Left lung (tissue), 10 donors: ENCODE measurements around the gene STK40. TPM values are rescaled to one million over a fixed set of nuclear protein-coding genes. Genes with fewer than 3 reads are reported as not detected.

ENCODE experiments used
- ATAC-seq: fragments of 200-7000 bp; cut with Tn5 transposase; one replicate; pipeline ENCODE4 v1.9.1; 2020; ENCODE audit warnings: moderate library complexity
- DNase-seq, 4 donors: peaks; one replicate each; pipeline ENCODE4 v3.0.0-alpha.2; 2013 to 2020
- H3K27ac ChIP-seq, 2 donors: fragments of 200-600 bp; sonication (generic) in 1 of 2; one replicate each; pipeline versions ENCODE4 v1.5.0 to v1.8.0; 2020 to 2021
- H3K27me3 ChIP-seq, 2 donors: fragments of 200-600 bp; sonication (generic) in 1 of 2; one replicate each; pipeline versions ENCODE4 v1.5.0 to v1.8.0; 2020 to 2021
- H3K36me3 ChIP-seq, 2 donors: fragments of 200-600 bp; sonication (generic) in 1 of 2; one replicate each; pipeline versions ENCODE4 v1.5.0 to v1.8.0; 2020 to 2021
- H3K4me1 ChIP-seq, 2 donors: fragments of 200-600 bp; one replicate each; pipeline ENCODE4 v1.8.0; 2021
- H3K4me3 ChIP-seq, 2 donors: fragments of 200-600 bp; sonication (generic) in 1 of 2; one replicate each; pipeline versions ENCODE4 v1.5.0 to v1.8.0; 2020 to 2021; ENCODE audit warnings: mild to moderate bottlenecking in 1 of 2
- H3K9me3 ChIP-seq, 2 donors: fragments of 200-600 bp; sonication (generic) in 1 of 2; one replicate each; pipeline versions ENCODE4 v1.5.0 to v1.8.0; 2020 to 2021
- intact Hi-C, 2 donors: fragments of 100-400 bp; cut with DNase I; formaldehyde crosslinking; loops; one replicate each; pipeline versions ENCODE4 v1.11.2 to v1.14.2; 2022
- polyA plus RNA-seq, 6 donors: library from polyadenylated mRNA; unstranded; fragments of 120-200 nt; gene quantifications; one replicate each; pipeline ENCODE4 v1.2.1, GENCODE V29; 2013; ENCODE audit not compliant: insufficient read length in 6 of 6
- total RNA-seq, 2 donors: library from RNA; stranded (reverse); fragmentation: NEBNext Ultra II Directional; extraction: Animal tissue kit (Norgen Biotek cat#: 25700); gene quantifications; one replicate each; pipeline ENCODE4 v1.2.1, GENCODE V29; 2021
- TF ChIP-seq, protein P1 (sequence below), 2 donors: fragments of 200-600 bp; sonication (generic) in 1 of 2; IDR thresholded peaks; one replicate each; pipeline versions ENCODE4 v1.5.0 to v1.8.0; 2021; ENCODE audit warnings: antibody characterized with exemption in 2 of 2
- donor health status: DM: no; HTN: yes; CAD: no.
- donor health status: DM: no; HTN: no; CAD: no.

STK40 gene
- total and polyA plus RNA-seq, 8 donors: 29.3 to 97.7 (median 35.7) TPM

- no peaks in the 10 kb centered on the region for H3K9me3 ChIP-seq
- DNase-seq (no peak), ATAC-seq (no peak)
- TF ChIP-seq, protein P1, sequence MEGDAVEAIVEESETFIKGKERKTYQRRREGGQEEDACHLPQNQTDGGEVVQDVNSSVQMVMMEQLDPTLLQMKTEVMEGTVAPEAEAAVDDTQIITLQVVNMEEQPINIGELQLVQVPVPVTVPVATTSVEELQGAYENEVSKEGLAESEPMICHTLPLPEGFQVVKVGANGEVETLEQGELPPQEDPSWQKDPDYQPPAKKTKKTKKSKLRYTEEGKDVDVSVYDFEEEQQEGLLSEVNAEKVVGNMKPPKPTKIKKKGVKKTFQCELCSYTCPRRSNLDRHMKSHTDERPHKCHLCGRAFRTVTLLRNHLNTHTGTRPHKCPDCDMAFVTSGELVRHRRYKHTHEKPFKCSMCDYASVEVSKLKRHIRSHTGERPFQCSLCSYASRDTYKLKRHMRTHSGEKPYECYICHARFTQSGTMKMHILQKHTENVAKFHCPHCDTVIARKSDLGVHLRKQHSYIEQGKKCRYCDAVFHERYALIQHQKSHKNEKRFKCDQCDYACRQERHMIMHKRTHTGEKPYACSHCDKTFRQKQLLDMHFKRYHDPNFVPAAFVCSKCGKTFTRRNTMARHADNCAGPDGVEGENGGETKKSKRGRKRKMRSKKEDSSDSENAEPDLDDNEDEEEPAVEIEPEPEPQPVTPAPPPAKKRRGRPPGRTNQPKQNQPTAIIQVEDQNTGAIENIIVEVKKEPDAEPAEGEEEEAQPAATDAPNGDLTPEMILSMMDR (IDR thresholded peaks at IDR 0.05): no peak
- H3K27ac ChIP-seq: peak overlapping the region in 1 of 2 donors; percentile 57
- intact Hi-C loops: no loop called here
- peaks cover 0 to 21% of the 10 kb centered on the region in 2 donors for H3K4me1 ChIP-seq
- peaks cover 0 to 7% of the 10 kb centered on the region in 2 donors for H3K36me3 ChIP-seq
- H3K27me3 ChIP-seq: no peaks in the 10 kb centered on the region
- H3K4me3 ChIP-seq: no peak overlapping the region
Observed at GRCh38 chr1:36421649-36422048, 35.9 kb upstream of the STK40 start.

DNA sequence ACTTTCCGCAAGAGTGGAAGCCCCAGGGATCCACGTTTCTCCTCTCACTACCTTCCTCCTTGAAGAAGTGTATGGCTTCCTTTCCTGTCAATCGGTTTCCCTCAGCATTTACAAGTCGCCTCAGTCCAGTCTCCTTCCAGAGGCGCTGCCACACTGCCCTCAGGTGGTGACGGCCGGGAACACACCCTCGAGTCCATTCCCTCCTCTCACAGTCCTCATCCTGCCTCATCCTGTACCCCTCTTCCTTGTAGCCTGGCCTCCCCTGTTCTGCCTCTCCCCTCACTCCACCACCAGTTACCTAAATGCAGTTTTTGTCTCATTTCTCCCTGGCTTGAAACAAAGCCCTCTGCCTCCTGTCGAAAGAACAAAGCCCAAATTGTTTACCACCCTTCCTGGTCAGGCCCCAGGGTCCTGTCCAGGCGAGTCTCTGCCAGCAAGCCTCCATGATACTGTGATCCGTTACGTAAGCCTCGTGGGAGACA lies 35.2 kb upstream of the STK40 start:
- H3K36me3 ChIP-seq: peaks cover 0 to 7% of the 10 kb centered on the region in 2 donors
- peak; percentile 99 for ATAC-seq
- no peaks in the 10 kb centered on the region for H3K9me3 ChIP-seq
- intact Hi-C loops: no loop called here
- peak; percentile 62 to 97 (median 86) for DNase-seq
- no peak overlapping the region for H3K4me3 ChIP-seq
- H3K27ac ChIP-seq: peak overlapping the region in 1 of 2 donors; percentile 57
- H3K4me1 ChIP-seq: peaks cover 0 to 21% of the 10 kb centered on the region in 2 donors
- H3K27me3 ChIP-seq: no peaks in the 10 kb centered on the region
- TF ChIP-seq, protein P1 (IDR thresholded peaks at IDR 0.05): peak; percentile 88 to 94

DNA sequence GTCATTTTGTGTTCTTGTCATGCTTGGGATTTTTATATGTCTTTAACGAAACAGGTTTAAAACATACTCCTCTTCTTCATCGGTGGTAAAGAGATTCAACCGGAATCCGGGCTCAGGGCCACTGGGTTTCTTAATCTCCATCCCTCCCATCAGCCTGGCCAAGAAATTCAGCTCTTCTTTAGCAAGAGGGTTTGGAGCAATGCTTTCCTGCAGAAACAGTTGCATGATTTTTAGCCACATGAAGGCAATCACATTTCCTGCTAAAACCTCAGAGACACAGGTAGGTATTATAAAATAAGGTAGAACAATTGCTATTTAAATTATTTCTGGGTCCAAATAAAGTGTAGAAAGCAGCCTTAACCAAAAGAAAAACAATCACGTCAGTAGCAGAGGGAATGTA lies 34.7 kb upstream of the STK40 start:
- H3K27me3 ChIP-seq: no peaks in the 10 kb centered on the region
- peak overlapping the region in 1 of 2 donors; percentile 57 for H3K27ac ChIP-seq
- H3K9me3 ChIP-seq: no peaks in the 10 kb centered on the region
- H3K36me3 ChIP-seq: peaks cover 0 to 7% of the 10 kb centered on the region in 2 donors
- no peak overlapping the region for H3K4me3 ChIP-seq
- ATAC-seq (peak; percentile 30), DNase-seq (peak in 1 of 4 donors; percentile 39)
- peaks cover 0 to 21% of the 10 kb centered on the region in 2 donors for H3K4me1 ChIP-seq
- intact Hi-C loops: no loop called here
- TF ChIP-seq, protein P1 (IDR thresholded peaks at IDR 0.05): no peak

GRCh38 chr1:36419569-36419968 lies 33.8 kb upstream of the STK40 start:
- intact Hi-C loops: loop anchor here in 1 of 2 donors (5.0 kb wide), 1 partner anchor 77 kb away; no protein-coding TSS in a partner anchor
- TF ChIP-seq, protein P1 (IDR thresholded peaks at IDR 0.05): no peak

DNA sequence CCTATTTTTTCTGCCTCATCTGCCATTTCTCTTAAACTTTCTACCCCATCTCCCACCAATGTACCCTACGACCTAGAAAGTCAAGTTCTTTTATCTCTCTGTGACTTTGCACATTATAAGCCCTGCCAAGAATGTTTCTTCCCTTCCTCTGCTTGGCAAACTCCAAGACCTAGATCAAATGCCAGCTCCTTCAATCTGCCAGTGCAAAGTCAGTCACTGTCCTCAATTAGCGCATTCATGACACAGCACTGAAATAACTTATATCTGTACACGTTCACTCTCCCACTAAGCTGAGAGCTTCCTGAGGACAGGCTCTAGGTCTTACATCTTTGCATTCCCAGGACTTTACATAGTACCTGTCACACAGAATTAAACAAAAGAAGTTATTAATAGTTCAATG lies 33.4 kb upstream of the STK40 start:
- Histone ChIP-seq H3K36me3 (peaks cover 0 to 7% of the 10 kb centered on the region in 2 donors), H3K4me3 (no peak overlapping the region), H3K9me3 (no peaks in the 10 kb centered on the region), H3K27ac (no peak overlapping the region), H3K27me3 (no peaks in the 10 kb centered on the region), H3K4me1 (peaks cover 0 to 21% of the 10 kb centered on the region in 2 donors)
- intact Hi-C loops: loop anchor here in 1 of 2 donors (5.0 kb wide), 1 partner anchor 77 kb away; no protein-coding TSS in a partner anchor
- TF ChIP-seq, protein P1 (IDR thresholded peaks at IDR 0.05): no peak
- DNase-seq: no peak
- no peak for ATAC-seq

More at GRCh38 chr1:36419569-36419968, 33.8 kb upstream of the STK40 start:
- no peak overlapping the region for H3K4me3 ChIP-seq
- H3K36me3 ChIP-seq: peaks cover 0 to 7% of the 10 kb centered on the region in 2 donors
- DNase-seq (no peak), ATAC-seq (peak; percentile 5)
- H3K9me3 ChIP-seq: no peaks in the 10 kb centered on the region
- H3K27me3 ChIP-seq: no peaks in the 10 kb centered on the region
- peaks cover 0 to 21% of the 10 kb centered on the region in 2 donors for H3K4me1 ChIP-seq
- H3K27ac ChIP-seq: no peak overlapping the region
